NCI-H82 (cell line): ENCODE measurements around the gene SMYD3.
"Not testable (repeated sequence)": the region's sequence is repeated elsewhere in the genome, so short reads cannot be mapped to it uniquely, and the experiment has no call there.

Source experiments
- DNase-seq: peaks from one replicate; lab custom pipeline; 2025; lab: John Stamatoyannopoulos, UW

Gene SMYD3

GRCh38 chr1:245988393-245989078 is 518.5 kb downstream of the SMYD3 start:
- peak; percentile 56 for DNase-seq

GRCh38 chr1:245987997-245988392 is 519.1 kb downstream of the SMYD3 start:
- no peak for DNase-seq

- DNase-seq, result no peak
Measured at GRCh38 chr1:245987577-245987976, 519.5 kb downstream of the SMYD3 start.

- DNase-seq, result no peak
Measured at GRCh38 chr1:245987219-245987545, 519.9 kb downstream of the SMYD3 start.

DNA sequence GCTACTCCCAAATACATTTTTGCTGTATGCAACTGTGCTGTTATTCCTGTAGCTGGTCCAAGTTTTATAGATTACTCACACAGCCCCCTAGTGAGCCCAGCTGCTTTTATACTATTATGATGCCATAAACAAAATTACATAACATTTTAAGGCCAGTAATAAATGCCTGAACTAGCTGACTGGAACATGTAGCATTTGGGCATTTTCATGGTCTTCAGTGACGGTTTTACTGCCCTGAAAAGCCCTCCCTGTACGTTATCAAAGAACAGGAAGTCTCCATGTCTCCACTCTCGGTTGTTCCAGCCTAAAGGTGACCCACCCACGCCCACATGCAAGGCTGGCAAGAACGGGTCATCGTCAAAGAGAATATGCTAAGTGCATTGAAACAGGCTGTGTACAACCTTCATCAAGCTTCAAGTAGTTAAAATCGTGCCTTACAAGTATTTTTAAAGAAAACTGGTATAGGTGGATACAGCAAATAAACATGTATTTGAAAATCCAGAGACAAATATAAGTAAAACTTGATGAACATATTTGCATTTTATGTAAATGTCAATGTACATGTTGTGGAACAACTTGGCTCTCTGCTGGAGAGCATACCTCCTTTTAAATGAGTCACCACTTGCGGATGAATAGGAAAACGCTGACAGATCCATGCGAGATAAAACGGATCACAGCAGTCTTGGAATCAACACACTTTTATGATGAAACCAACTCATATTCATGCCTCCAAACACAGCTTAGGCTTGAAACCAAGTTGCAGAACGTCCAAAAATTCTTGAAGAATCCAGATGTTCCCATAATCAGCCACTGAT is 520.5 kb downstream of the SMYD3 start:
- no peak for DNase-seq

DNA sequence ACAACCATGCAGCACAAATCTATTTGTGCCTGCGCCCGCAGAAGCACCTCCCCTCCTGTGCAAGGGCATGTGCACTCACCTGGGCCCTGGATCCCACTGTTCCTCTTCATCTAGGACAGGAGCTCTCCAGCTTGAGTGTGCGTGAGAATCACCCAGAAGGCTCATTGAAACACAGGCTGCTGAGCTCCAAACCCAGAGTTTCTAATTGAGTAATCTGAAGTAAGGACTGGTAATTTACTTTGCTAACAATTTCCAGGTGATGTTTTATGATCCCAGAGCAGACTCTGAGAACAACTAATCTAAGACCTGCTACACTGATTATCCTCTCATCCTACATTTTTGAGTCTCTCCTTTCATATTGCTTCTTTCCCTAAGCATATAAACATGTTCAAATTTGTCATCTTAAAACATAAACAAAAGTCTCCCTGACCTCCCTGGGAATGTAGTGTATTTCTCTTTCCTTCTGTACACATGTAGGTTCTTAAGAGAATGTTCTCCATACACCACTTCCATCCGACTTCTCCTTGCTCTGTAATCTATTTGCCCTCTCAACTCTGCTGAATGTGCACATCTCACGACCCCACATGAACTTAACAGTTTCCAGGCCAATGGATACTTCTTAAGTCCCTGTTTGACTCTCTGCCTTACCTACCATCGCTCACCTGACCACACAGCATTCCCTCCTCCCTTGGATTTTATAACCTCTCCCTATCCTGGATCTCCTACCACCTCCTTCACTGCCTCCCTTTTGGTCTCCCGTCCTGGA is 522.5 kb downstream of the SMYD3 start:
- DNase-seq, result no peak

- DNase-seq, result no peak
Measured at GRCh38 chr1:245983294-245983967, 523.6 kb downstream of the SMYD3 start.

GRCh38 chr1:245979589-245979988 is 527.5 kb downstream of the SMYD3 start:
- DNase-seq, result no peak

DNA sequence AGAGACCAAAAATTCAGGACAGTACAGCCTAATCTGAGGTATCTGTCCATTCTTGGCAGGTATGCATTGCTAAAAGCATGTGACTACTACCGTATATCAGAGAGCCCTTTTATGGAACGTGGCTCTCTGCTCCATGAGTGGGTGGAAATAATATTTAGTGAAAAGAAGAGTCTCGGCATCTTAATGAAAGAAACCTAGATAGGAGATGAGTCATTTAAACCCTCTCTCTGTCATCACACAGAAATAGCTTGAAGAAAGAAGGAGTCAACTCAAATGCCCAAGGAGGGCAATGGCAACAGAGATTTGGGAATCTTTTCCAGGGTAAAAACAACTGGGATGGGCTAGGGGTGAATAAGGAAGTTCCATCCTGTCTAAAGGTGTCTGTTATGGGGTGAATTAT is 528.2 kb downstream of the SMYD3 start:
- DNase-seq, result no peak

- no peak for DNase-seq
Measured at GRCh38 chr1:245972476-245972875, 534.6 kb downstream of the SMYD3 start.

DNA sequence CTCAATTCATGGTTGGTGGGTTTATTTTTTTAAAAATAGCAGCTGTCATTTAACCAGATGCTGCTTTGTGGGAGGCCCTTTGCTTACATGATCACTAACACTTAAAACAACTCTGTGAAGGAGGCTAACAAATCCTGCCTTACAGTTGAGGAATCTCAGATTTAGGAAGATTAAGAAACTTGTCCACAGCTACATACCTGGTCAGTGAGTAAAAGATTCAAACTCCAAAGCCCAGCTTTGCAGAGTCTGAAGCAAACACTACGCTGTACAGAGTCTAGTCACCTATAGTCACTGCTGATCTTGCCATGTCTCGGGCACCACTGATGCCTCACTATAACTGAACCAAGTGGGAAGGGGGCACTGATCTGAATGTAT is 535.4 kb downstream of the SMYD3 start:
- no peak for DNase-seq

DNA sequence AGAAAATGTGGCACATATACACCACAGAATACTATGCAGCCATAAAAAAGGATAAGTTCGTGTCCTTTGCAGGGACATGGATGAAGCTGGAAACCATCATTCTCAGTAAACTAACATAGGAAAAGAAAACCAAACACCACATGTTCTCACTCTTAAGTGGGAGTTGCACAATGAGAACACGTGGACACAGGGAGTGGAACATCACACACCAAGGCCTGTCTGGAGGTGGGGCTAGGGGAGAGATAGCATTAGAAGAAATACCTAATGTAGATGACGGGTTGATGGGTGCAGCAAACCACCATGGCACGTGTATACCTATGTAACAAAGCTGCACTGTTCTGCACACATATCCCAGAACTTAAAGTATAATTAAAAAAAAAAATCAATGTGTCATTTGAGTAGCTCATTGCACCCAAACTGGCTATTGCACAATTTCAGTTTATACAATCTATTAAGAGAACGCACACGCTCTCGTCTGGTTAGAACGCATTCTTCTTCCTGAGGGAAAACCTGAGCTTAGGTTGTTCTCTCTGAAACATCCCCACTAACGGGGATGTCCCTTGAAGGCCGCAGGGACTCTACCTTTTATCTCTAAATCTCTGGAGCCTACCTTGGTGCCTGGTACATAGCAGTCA is 535.9 kb downstream of the SMYD3 start:
- DNase-seq, result not testable (repeated sequence)

GRCh38 chr1:245969283-245969682 is 537.8 kb downstream of the SMYD3 start:
- DNase-seq, result no peak

DNA sequence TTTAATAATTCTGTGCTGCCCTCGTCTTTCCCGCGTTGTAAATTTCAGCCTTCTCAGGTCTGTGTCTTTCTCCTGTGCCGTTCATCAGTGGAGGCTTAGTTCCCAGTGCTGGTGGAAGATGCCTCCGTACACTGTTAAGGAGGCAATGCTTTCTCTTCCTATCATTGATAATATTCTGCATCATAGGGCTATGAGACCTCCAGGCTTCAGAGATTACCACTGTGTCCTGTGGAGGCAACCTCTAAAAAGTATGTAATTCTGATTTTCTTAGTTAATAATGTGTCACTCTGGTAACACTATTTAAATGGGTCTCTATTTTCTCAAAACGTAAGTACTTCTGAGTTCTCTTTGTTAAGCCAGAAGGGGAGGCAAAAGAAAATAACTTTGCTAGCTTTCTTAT is 538.3 kb downstream of the SMYD3 start:
- DNase-seq, result no peak

GRCh38 chr1:245965398-245965797 is 541.7 kb downstream of the SMYD3 start:
- DNase-seq, result no peak

DNA sequence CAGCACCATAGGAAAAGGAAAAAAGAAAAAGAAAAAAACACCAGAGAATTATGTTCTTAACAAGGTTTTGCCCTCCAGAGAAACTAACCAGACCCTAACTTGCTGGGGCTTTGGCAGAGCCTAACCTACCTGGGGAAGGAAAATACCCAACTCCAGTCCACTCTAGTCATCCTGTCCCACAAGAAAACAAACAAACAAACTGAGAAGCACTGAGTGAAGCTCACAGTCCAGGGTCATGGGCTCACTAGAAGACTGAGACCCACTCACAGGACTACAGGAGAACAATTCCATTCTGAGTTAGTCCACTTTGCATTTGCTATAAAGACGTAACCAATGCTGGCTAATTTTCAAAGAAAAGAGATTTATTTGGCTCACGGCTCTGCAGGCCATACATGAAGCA is 543.4 kb downstream of the SMYD3 start:
- DNase-seq, result no peak

- no peak for DNase-seq
Measured at GRCh38 chr1:245962453-245962852, 544.6 kb downstream of the SMYD3 start.

- DNase-seq, result no peak
Measured at GRCh38 chr1:245961137-245961540, 545.9 kb downstream of the SMYD3 start.

- DNase-seq, result no peak
Measured at GRCh38 chr1:245960171-245960570, 546.9 kb downstream of the SMYD3 start.

GRCh38 chr1:245958016-245958415 is 549.1 kb downstream of the SMYD3 start:
- DNase-seq, result no peak

GRCh38 chr1:245957427-245957826 is 549.7 kb downstream of the SMYD3 start:
- no peak for DNase-seq

DNA sequence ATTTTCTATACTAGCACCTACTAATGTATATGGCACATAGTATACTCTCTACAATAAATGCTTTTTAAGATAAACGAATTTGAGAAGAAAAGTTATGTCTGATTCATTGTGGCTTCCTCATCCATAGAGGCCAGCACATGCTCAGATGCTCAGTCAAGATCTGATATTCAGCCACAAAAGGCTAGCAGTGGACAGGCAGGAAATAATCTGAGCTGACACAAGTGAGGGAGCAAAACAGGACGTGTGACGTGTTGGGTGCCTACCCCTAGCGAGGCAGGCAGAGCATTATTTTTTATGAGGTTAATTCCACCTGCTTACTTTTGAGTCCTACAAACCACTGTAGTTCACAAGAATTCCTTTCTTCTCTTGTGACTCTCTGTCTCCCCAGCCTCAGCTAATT is 550.9 kb downstream of the SMYD3 start:
- no peak for DNase-seq
